ENCODE results near the gene TARP. TPM values are rescaled to one million over a fixed set of nuclear protein-coding genes. Genes with fewer than 3 reads are reported as not detected.

The TARP gene

GRCh38 chr7:38215735-38216670, 57.4 kb downstream of the TARP start:
- H3K9me3 ChIP-seq (ENCODE audit: control insufficient read depth, low read length) = no peaks in the 10 kb centered on the region
- H3K4me1 ChIP-seq (ENCODE audit: control insufficient read depth, insufficient read depth, low read length) = peaks cover 4% of the 10 kb centered on the region
- peak; percentile 75 to 87 (median 79) for DNase-seq
- H3K27ac ChIP-seq (ENCODE audit: low read length) = no peak overlapping the region
- 15% methylated on average over 5 of the region's 5 CpGs for WGBS
- no peak overlapping the region for H3K4me3 ChIP-seq (ENCODE audit: low read length)
- intact Hi-C loops (cut with DNase I) = loop anchor here in 1 of 4 donors (2.0 to 5.0 kb wide), 2 partner anchors 39 to 115 kb away; partner anchors contain the start of gene STARD3NL
- H3K27me3 ChIP-seq (ENCODE audit: control insufficient read depth, insufficient read depth) = no peaks in the 10 kb centered on the region
- peak; percentile 89 to 91 for ATAC-seq

- Histone ChIP-seq H3K4me3 (ENCODE audit: low read length) (no peak overlapping the region), H3K9me3 (ENCODE audit: control insufficient read depth, low read length) (no peaks in the 10 kb centered on the region), H3K27me3 (ENCODE audit: control insufficient read depth, insufficient read depth) (no peaks in the 10 kb centered on the region), H3K4me1 (ENCODE audit: control insufficient read depth, insufficient read depth, low read length) (peaks cover 4% of the 10 kb centered on the region), H3K27ac (ENCODE audit: low read length) (no peak overlapping the region)
- intact Hi-C loops (cut with DNase I) = loop anchor here in 1 of 4 donors (5.0 kb wide), 1 partner anchor 38 kb away; the partner anchor contains the start of gene STARD3NL
- DNase-seq (no peak), ATAC-seq (no peak)
- 43% methylated on average over 1 of the region's 1 CpG for WGBS
Measured at GRCh38 chr7:38215115-38215514, 58.3 kb downstream of the TARP start.

- DNase-seq (peak; percentile 31 to 71 (median 60)), ATAC-seq (peak; percentile 61 to 64)
- 21% methylated on average over 3 of the region's 3 CpGs for WGBS
- intact Hi-C loops (cut with DNase I) = no loop called here
- H3K9me3 ChIP-seq (ENCODE audit: control insufficient read depth, low read length) = no peaks in the 10 kb centered on the region
- H3K27me3 ChIP-seq (ENCODE audit: control insufficient read depth, insufficient read depth) = no peaks in the 10 kb centered on the region
- no peak overlapping the region for H3K27ac ChIP-seq (ENCODE audit: low read length)
- no peak overlapping the region for H3K4me3 ChIP-seq (ENCODE audit: low read length)
- H3K4me1 ChIP-seq (ENCODE audit: control insufficient read depth, insufficient read depth, low read length) = peaks cover 4% of the 10 kb centered on the region
Measured at GRCh38 chr7:38211940-38212339, 61.5 kb downstream of the TARP start.

GRCh38 chr7:38211486-38211885, 62.0 kb downstream of the TARP start:
- no peak overlapping the region for H3K27ac ChIP-seq (ENCODE audit: low read length)
- 89% methylated on average over 1 of the region's 1 CpG for WGBS

More at GRCh38 chr7:38211486-38211885, 62.0 kb downstream of the TARP start:
- no peaks in the 10 kb centered on the region for H3K9me3 ChIP-seq (ENCODE audit: control insufficient read depth, low read length)
- H3K4me3 ChIP-seq (ENCODE audit: low read length) = no peak overlapping the region
- DNase-seq (no peak), ATAC-seq (no peak)
- intact Hi-C loops (cut with DNase I) = no loop called here
- H3K27me3 ChIP-seq (ENCODE audit: control insufficient read depth, insufficient read depth) = no peaks in the 10 kb centered on the region
- H3K4me1 ChIP-seq (ENCODE audit: control insufficient read depth, insufficient read depth, low read length) = peaks cover 4% of the 10 kb centered on the region

Other genes starting within 250 kb of the TARP start
- 10 to 100 TPM; 32.1 to 45.1 (median 33.6) TPM for gene STARD3NL, start 95.4 kb downstream of the TARP start, total RNA-seq
- gene STARD3NL, start 95.4 kb downstream of the TARP start, polyA plus RNA-seq = 31.9 TPM

Measured in right cardiac atrium (tissue), 5 donors.